Measurements from ENCODE around the gene CPSF4.

The CPSF4 gene

GRCh38 chr7:99420986-99421385, 17.8 kb upstream of the CPSF4 start:
- TF ChIP-seq GATA2 (IDR thresholded peaks at IDR 0.05; ENCODE audit: low read depth, low read length) (no peak), GATA3 (IDR thresholded peaks at IDR 0.05; ENCODE audit: low read depth, low read length) (no peak)

- TF ChIP-seq GATA2 (IDR thresholded peaks at IDR 0.05; ENCODE audit: low read depth, low read length) (no peak), GATA3 (IDR thresholded peaks at IDR 0.05; ENCODE audit: low read depth, low read length) (no peak)
Measured at GRCh38 chr7:99422186-99422585, 16.6 kb upstream of the CPSF4 start.

GRCh38 chr7:99422625-99423024, 16.1 kb upstream of the CPSF4 start:
- TF ChIP-seq GATA2 (IDR thresholded peaks at IDR 0.05; ENCODE audit: low read depth, low read length), result no peak
- TF ChIP-seq GATA3 (IDR thresholded peaks at IDR 0.05; ENCODE audit: low read depth, low read length), result no peak

GRCh38 chr7:99424932-99425730, 13.6 kb upstream of the CPSF4 start:
- TF ChIP-seq GATA2 (IDR thresholded peaks at IDR 0.05; ENCODE audit: low read depth, low read length) (no peak), GATA3 (IDR thresholded peaks at IDR 0.05; ENCODE audit: low read depth, low read length) (no peak)

GRCh38 chr7:99428972-99429566, 9.7 kb upstream of the CPSF4 start:
- no peak for TF ChIP-seq GATA3 (IDR thresholded peaks at IDR 0.05; ENCODE audit: low read depth, low read length)
- TF ChIP-seq GATA2 (IDR thresholded peaks at IDR 0.05; ENCODE audit: low read depth, low read length), result no peak

GRCh38 chr7:99429756-99430155, 9.0 kb upstream of the CPSF4 start:
- no peak for TF ChIP-seq GATA3 (IDR thresholded peaks at IDR 0.05; ENCODE audit: low read depth, low read length)
- no peak for TF ChIP-seq GATA2 (IDR thresholded peaks at IDR 0.05; ENCODE audit: low read depth, low read length)

GRCh38 chr7:99433158-99433557, 5.6 kb upstream of the CPSF4 start:
- TF ChIP-seq GATA2 (IDR thresholded peaks at IDR 0.05; ENCODE audit: low read depth, low read length), result no peak
- no peak for TF ChIP-seq GATA3 (IDR thresholded peaks at IDR 0.05; ENCODE audit: low read depth, low read length)

- TF ChIP-seq GATA3 (IDR thresholded peaks at IDR 0.05; ENCODE audit: low read depth, low read length) (no peak), GATA2 (IDR thresholded peaks at IDR 0.05; ENCODE audit: low read depth, low read length) (no peak)
Measured at GRCh38 chr7:99437946-99438572, 684 bp upstream of the CPSF4 start.

- TF ChIP-seq GATA2 (IDR thresholded peaks at IDR 0.05; ENCODE audit: low read depth, low read length), result no peak
- no peak for TF ChIP-seq GATA3 (IDR thresholded peaks at IDR 0.05; ENCODE audit: low read depth, low read length)
Measured at GRCh38 chr7:99440195-99440594, 1.5 kb downstream of the CPSF4 start.

- no peak for TF ChIP-seq GATA2 (IDR thresholded peaks at IDR 0.05; ENCODE audit: low read depth, low read length)
Measured at GRCh38 chr7:99446096-99446495, 7.4 kb downstream of the CPSF4 start.

- TF ChIP-seq GATA2 (IDR thresholded peaks at IDR 0.05; ENCODE audit: low read depth, low read length) (no peak), GATA3 (IDR thresholded peaks at IDR 0.05; ENCODE audit: low read depth, low read length) (no peak)
Measured at GRCh38 chr7:99447943-99448342, 9.2 kb downstream of the CPSF4 start.

GRCh38 chr7:99448855-99449254, 10.1 kb downstream of the CPSF4 start:
- TF ChIP-seq GATA3 (IDR thresholded peaks at IDR 0.05; ENCODE audit: low read depth, low read length) (no peak), GATA2 (IDR thresholded peaks at IDR 0.05; ENCODE audit: low read depth, low read length) (no peak)

- no peak for TF ChIP-seq GATA2 (IDR thresholded peaks at IDR 0.05; ENCODE audit: low read depth, low read length)
- TF ChIP-seq GATA3 (IDR thresholded peaks at IDR 0.05; ENCODE audit: low read depth, low read length), result no peak
Measured at GRCh38 chr7:99449326-99449725, 10.6 kb downstream of the CPSF4 start.

- TF ChIP-seq GATA2 (IDR thresholded peaks at IDR 0.05; ENCODE audit: low read depth, low read length) (no peak), GATA3 (IDR thresholded peaks at IDR 0.05; ENCODE audit: low read depth, low read length) (no peak)
Measured at GRCh38 chr7:99451936-99452335, 13.2 kb downstream of the CPSF4 start.

- TF ChIP-seq GATA2 (IDR thresholded peaks at IDR 0.05; ENCODE audit: low read depth, low read length), result no peak
- no peak for TF ChIP-seq GATA3 (IDR thresholded peaks at IDR 0.05; ENCODE audit: low read depth, low read length)
Measured at GRCh38 chr7:99452541-99452940, 13.8 kb downstream of the CPSF4 start.
